A549 (cell line): ENCODE measurements around the gene KSR2. TPM values are rescaled to one million over a fixed set of nuclear protein-coding genes. Genes with fewer than 3 reads are reported as not detected.

Experiments
- ATAC-seq, 2 experiments: fragments of 200-7000 bp in 1 of 2; fragments of >200 bp in 1 of 2; cut with Nextera tagmentation in 1 of 2; cut with Tn5 transposase in 1 of 2; 3 replicates each; pipeline versions ENCODE4 v1.8.0 to v1.9.1; 2018 to 2020; ENCODE audit warnings: mild to moderate bottlenecking in 1 of 2, moderate library complexity in 1 of 2
- CTCF ChIA-PET: fragments of 300-600 bp; sonication (Branson Sonifier 250); formaldehyde crosslinking; extraction: SDS; loops from one replicate; lab custom pipeline; 2021; ENCODE audit warnings: antibody characterized with exemption, inconsistent platforms; lab: Yijun Ruan, JAX
- POLR2A ChIA-PET: fragments of 350-600 bp; formaldehyde crosslinking; extraction: SDS; loops from one replicate; lab custom pipeline; 2021; ENCODE audit warnings: antibody characterized with exemption, inconsistent platforms; lab: Yijun Ruan, JAX
- DNase-seq, 2 experiments: peaks; one replicate each; pipeline versions ENCODE4 v3.0.0 to v3.0.0-alpha.2; 2011 to 2016; ENCODE audit warnings: low read depth in 1 of 2, low spot score in 1 of 2
- FAIRE-seq: peaks from 2 replicates; lab custom pipeline; 2011; peaks lifted over from hg19 to GRCh38; lab: Jason Lieb, UNC
- H3K27ac ChIP-seq, 2 experiments: fragments of >200 bp; sonication (Bioruptor Twin); formaldehyde crosslinking; 3 replicates each; pipeline ENCODE4 v1.5.1; 2016 to 2017
- H3K4me1 ChIP-seq: fragments of >200 bp; sonication (Bioruptor Twin); formaldehyde crosslinking; 3 replicates; pipeline ENCODE4 v1.6.1; 2016
- H3K4me2 ChIP-seq: fragments of >200 bp; sonication (Bioruptor Twin); formaldehyde crosslinking; 3 replicates; pipeline ENCODE4 v1.6.1; 2016
- H3K4me3 ChIP-seq: fragments of >200 bp; sonication (Bioruptor Twin); formaldehyde crosslinking; 3 replicates; pipeline ENCODE4 v1.5.1; 2016
- H3K9me3 ChIP-seq: fragments of >200 bp; sonication (Bioruptor Twin); formaldehyde crosslinking; 3 replicates; pipeline ENCODE4 v1.6.1; 2016
- BHLHE40 ChIP-seq: IDR thresholded peaks from 2 replicates; pipeline ENCODE4 v1.6.1; 2012; ENCODE audit warnings: low read depth, low read length, inconsistent platforms
- CBX8 ChIP-seq: fragments of 200-600 bp; sonication (generic); IDR thresholded peaks from 2 replicates; pipeline ENCODE4 v1.6.1; 2016
- EHMT2 ChIP-seq: fragments of 200-600 bp; sonication (generic); IDR thresholded peaks from 2 replicates; pipeline ENCODE4 v1.6.1; 2016; ENCODE audit warnings: antibody characterized with exemption, low read depth, mild to moderate bottlenecking, moderate library complexity
- FOSB ChIP-seq: fragments of 250-450 bp; sonication (Bioruptor Pico); IDR thresholded peaks from 2 replicates; pipeline ENCODE4 v1.5.0; 2020; ENCODE audit warnings: mild to moderate bottlenecking, moderate library complexity
- HOXB5 ChIP-seq: fragments of 250-450 bp; sonication (Bioruptor Pico); IDR thresholded peaks from 2 replicates; pipeline ENCODE4 v1.5.0; 2020; ENCODE audit warnings: mild to moderate bottlenecking, moderate library complexity
- KDM5A ChIP-seq: fragments of 200-600 bp; sonication (generic); IDR thresholded peaks from 2 replicates; pipeline ENCODE4 v1.6.1; 2016; ENCODE audit warnings: antibody characterized with exemption, mild to moderate bottlenecking
- MAFK ChIP-seq: fragments of 450-650 bp; IDR thresholded peaks from 2 replicates; pipeline ENCODE4 v1.6.1; 2014; ENCODE audit not compliant: partially characterized antibody
- MAZ ChIP-seq: fragments of 150-350 bp; IDR thresholded peaks from 2 replicates; pipeline ENCODE4 v1.6.1; 2014; ENCODE audit warnings: antibody characterized with exemption, low read depth, low read length, borderline replicate concordance
- MYC ChIP-seq: IDR thresholded peaks from 2 replicates; pipeline ENCODE4 v1.6.1; 2012; ENCODE audit warnings: mild to moderate bottlenecking, inconsistent platforms, low read length, improper control_type of control experiment, borderline replicate concordance
- RARB ChIP-seq: fragments of 250-450 bp; sonication (Bioruptor Pico); IDR thresholded peaks from 2 replicates; pipeline ENCODE4 v1.8.0; 2021; ENCODE audit warnings: mild to moderate bottlenecking, moderate library complexity
- RCOR1 ChIP-seq: fragments of 150-350 bp; IDR thresholded peaks from 2 replicates; pipeline ENCODE4 v1.6.1; 2014; ENCODE audit warnings: antibody characterized with exemption, low read length, low read depth
- ZFP36 ChIP-seq: fragments of 450-650 bp; IDR thresholded peaks from 2 replicates; pipeline ENCODE4 v1.6.1; 2014; ENCODE audit warnings: borderline replicate concordance; ENCODE audit not compliant: partially characterized antibody
- WGBS: methylation state at CpG from one replicate; pipeline ENCODE4 v1.1.6; 2017; ENCODE audit errors: missing lambda C conversion rate; 5-methylcytosine and 5-hydroxymethylcytosine counted together
- polyA plus RNA-seq, 4 experiments: library from polyadenylated mRNA; depleted of rRNA in 3 of 4; stranded (reverse); fragments of >200 nt; fragmentation: RNase III in 1 of 4; extraction: RNeasy Plus Mini Kit Qiagen cat#74134 plus additional on column Dnase treatment in 1 of 4; gene quantifications; 2 replicates in 3 of 4; 3 replicates in 1 of 4; pipeline ENCODE4 v1.2.3, GENCODE V29; 2011 to 2017
- TF ChIP-seq, protein P1 (sequence below): fragments of >200 bp; sonication (Bioruptor Twin); formaldehyde crosslinking; IDR thresholded peaks from 2 replicates; pipeline ENCODE4 v1.6.1; 2016
- TF ChIP-seq, protein P2 (sequence below): IDR thresholded peaks from 2 replicates; pipeline ENCODE4 v1.6.1; 2012
- TF ChIP-seq, protein P3 (sequence below): fragments of 150-350 bp; IDR thresholded peaks from 2 replicates; pipeline ENCODE4 v1.6.1; 2014; ENCODE audit warnings: low read depth, mild to moderate bottlenecking, low read length
- TF ChIP-seq, protein P4 (sequence below): fragments of 200-600 bp; sonication (generic); IDR thresholded peaks from 2 replicates; pipeline ENCODE4 v1.6.1; 2016; ENCODE audit warnings: antibody characterized with exemption, mild to moderate bottlenecking, moderate library complexity
- TF ChIP-seq, protein P5 (sequence below): fragments of 250-450 bp; sonication (Bioruptor Pico); IDR thresholded peaks from 2 replicates; pipeline ENCODE4 v1.5.0; 2020; ENCODE audit warnings: low read depth, mild to moderate bottlenecking, moderate library complexity
- TF ChIP-seq, protein P6 (sequence below): fragments of >200 bp; sonication (Bioruptor Twin); formaldehyde crosslinking; IDR thresholded peaks from 3 replicates; pipeline ENCODE4 v1.6.1; 2016
- TF ChIP-seq, protein P7 (sequence below): fragments of 250-450 bp; sonication (Bioruptor Pico); IDR thresholded peaks from 2 replicates; pipeline ENCODE4 v1.5.0; 2021; ENCODE audit warnings: mild to moderate bottlenecking, moderate library complexity, borderline replicate concordance

The KSR2 gene
- polyA plus RNA-seq, 2 of the 4 experiments (the other 2 are of a cell fraction) = 0.37 to 1.2 TPM

DNA sequence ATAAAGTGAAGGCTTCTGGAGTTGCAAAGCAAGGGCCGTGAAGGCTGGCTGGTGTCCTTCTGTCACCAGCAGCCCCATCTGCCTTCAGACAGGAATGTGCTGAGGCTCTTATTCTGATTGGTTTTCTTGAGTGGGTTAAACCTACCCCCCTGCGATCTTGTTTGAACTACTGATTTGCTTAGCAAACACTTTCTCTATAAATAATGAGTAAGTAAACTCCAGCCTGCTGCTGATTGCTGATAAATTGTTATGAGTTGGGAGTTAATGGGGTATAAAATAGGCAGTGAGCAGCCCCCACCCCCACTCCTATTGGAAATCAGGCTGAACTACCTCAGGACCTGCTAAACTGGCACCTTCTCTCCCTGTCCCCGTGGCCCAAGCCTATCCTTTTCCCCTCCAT, 461.2 kb downstream of the KSR2 start:
- TF ChIP-seq, protein P1, sequence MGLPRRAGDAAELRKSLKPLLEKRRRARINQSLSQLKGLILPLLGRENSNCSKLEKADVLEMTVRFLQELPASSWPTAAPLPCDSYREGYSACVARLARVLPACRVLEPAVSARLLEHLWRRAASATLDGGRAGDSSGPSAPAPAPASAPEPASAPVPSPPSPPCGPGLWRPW = no peak
- TF ChIP-seq MAFK = peak; percentile 12
- DNase-seq = no peak
- H3K9me3 ChIP-seq = no peaks in the 10 kb centered on the region
- WGBS = 38% methylated on average over 3 of the region's 3 CpGs
- H3K4me1 ChIP-seq = no peaks in the 10 kb centered on the region
- no peak for ATAC-seq
- no peak overlapping the region for H3K27ac ChIP-seq
- no peak overlapping the region for H3K4me3 ChIP-seq
- ChIA-PET CTCF (no interaction called here), POLR2A (no interaction called here)
- no peak overlapping the region for H3K4me2 ChIP-seq
- no peak for FAIRE-seq

DNA sequence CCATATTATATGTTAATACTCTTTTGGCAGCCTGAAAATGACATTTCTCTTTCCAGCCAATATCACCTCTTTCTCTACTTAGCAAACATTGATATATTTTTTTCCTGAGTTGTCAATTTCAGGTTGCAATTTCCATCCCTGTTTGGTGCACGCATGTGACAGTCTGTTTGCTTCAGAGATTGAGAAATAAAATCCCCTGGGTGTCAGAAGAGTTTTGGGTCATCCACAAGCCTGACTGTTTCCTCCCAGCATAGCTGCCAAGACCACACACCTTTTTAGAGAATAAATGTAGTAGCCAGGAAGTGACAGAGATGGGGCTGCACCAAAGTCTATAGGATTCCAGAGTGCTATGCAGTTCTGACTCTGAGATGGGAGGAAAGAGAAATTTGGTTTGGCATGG, 462.5 kb downstream of the KSR2 start:
- Histone ChIP-seq H3K4me1 (peaks cover 5% of the 10 kb centered on the region; the same call in 1 of the 3 replicates), H3K27ac (no peak overlapping the region), H3K4me3 (no peak overlapping the region), H3K9me3 (no peaks in the 10 kb centered on the region), H3K4me2 (no peak overlapping the region)
- TF ChIP-seq, protein P2, sequence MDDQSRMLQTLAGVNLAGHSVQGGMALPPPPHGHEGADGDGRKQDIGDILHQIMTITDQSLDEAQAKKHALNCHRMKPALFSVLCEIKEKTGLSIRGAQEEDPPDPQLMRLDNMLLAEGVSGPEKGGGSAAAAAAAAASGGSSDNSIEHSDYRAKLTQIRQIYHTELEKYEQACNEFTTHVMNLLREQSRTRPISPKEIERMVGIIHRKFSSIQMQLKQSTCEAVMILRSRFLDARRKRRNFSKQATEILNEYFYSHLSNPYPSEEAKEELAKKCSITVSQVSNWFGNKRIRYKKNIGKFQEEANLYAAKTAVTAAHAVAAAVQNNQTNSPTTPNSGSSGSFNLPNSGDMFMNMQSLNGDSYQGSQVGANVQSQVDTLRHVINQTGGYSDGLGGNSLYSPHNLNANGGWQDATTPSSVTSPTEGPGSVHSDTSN = no peak
- TF ChIP-seq, protein P3, sequence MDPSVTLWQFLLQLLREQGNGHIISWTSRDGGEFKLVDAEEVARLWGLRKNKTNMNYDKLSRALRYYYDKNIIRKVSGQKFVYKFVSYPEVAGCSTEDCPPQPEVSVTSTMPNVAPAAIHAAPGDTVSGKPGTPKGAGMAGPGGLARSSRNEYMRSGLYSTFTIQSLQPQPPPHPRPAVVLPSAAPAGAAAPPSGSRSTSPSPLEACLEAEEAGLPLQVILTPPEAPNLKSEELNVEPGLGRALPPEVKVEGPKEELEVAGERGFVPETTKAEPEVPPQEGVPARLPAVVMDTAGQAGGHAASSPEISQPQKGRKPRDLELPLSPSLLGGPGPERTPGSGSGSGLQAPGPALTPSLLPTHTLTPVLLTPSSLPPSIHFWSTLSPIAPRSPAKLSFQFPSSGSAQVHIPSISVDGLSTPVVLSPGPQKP = no peak
- TF ChIP-seq KDM5A (no peak), MAZ (no peak), BHLHE40 (no peak), ZFP36 (no peak), FOSB (CRISPR knock-in tag) (no peak), HOXB5 (CRISPR knock-in tag) (no peak), CBX8 (no peak), EHMT2 (no peak), RARB (no peak), MYC (no peak), RCOR1 (no peak)
- TF ChIP-seq, protein P4, sequence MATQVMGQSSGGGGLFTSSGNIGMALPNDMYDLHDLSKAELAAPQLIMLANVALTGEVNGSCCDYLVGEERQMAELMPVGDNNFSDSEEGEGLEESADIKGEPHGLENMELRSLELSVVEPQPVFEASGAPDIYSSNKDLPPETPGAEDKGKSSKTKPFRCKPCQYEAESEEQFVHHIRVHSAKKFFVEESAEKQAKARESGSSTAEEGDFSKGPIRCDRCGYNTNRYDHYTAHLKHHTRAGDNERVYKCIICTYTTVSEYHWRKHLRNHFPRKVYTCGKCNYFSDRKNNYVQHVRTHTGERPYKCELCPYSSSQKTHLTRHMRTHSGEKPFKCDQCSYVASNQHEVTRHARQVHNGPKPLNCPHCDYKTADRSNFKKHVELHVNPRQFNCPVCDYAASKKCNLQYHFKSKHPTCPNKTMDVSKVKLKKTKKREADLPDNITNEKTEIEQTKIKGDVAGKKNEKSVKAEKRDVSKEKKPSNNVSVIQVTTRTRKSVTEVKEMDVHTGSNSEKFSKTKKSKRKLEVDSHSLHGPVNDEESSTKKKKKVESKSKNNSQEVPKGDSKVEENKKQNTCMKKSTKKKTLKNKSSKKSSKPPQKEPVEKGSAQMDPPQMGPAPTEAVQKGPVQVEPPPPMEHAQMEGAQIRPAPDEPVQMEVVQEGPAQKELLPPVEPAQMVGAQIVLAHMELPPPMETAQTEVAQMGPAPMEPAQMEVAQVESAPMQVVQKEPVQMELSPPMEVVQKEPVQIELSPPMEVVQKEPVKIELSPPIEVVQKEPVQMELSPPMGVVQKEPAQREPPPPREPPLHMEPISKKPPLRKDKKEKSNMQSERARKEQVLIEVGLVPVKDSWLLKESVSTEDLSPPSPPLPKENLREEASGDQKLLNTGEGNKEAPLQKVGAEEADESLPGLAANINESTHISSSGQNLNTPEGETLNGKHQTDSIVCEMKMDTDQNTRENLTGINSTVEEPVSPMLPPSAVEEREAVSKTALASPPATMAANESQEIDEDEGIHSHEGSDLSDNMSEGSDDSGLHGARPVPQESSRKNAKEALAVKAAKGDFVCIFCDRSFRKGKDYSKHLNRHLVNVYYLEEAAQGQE = no peak
- TF ChIP-seq, protein P5, sequence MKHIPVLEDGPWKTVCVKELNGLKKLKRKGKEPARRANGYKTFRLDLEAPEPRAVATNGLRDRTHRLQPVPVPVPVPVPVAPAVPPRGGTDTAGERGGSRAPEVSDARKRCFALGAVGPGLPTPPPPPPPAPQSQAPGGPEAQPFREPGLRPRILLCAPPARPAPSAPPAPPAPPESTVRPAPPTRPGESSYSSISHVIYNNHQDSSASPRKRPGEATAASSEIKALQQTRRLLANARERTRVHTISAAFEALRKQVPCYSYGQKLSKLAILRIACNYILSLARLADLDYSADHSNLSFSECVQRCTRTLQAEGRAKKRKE (CRISPR knock-in tag) = no peak
- TF ChIP-seq, protein P6, sequence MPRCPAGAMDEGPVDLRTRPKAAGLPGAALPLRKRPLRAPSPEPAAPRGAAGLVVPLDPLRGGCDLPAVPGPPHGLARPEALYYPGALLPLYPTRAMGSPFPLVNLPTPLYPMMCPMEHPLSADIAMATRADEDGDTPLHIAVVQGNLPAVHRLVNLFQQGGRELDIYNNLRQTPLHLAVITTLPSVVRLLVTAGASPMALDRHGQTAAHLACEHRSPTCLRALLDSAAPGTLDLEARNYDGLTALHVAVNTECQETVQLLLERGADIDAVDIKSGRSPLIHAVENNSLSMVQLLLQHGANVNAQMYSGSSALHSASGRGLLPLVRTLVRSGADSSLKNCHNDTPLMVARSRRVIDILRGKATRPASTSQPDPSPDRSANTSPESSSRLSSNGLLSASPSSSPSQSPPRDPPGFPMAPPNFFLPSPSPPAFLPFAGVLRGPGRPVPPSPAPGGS = no peak
- TF ChIP-seq, protein P7, sequence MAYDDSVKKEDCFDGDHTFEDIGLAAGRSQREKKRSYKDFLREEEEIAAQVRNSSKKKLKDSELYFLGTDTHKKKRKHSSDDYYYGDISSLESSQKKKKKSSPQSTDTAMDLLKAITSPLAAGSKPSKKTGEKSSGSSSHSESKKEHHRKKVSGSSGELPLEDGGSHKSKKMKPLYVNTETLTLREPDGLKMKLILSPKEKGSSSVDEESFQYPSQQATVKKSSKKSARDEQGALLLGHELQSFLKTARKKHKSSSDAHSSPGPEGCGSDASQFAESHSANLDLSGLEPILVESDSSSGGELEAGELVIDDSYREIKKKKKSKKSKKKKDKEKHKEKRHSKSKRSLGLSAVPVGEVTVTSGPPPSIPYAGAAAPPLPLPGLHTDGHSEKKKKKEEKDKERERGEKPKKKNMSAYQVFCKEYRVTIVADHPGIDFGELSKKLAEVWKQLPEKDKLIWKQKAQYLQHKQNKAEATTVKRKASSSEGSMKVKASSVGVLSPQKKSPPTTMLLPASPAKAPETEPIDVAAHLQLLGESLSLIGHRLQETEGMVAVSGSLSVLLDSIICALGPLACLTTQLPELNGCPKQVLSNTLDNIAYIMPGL (CRISPR knock-in tag) = no peak
- CTCF ChIA-PET = no interaction called here
- WGBS = 88% methylated on average over 1 of the region's 1 CpG
- POLR2A ChIA-PET = no interaction called here
- DNase-seq (no peak), ATAC-seq (no peak), FAIRE-seq (no peak)
